Hepatic stellate cell (primary cell): ENCODE data around the gene SLC30A1.
"Not testable (repeated sequence)": the region's sequence is repeated elsewhere in the genome, so short reads cannot be mapped to it uniquely, and the experiment has no call there.

Source experiments
- DNase-seq: peaks from one replicate; pipeline ENCODE4 v3.0.0; 2011; ENCODE audit warnings: low spot score

SLC30A1 gene

GRCh38 chr1:211547710-211548109 is 31.3 kb downstream of the SLC30A1 start:
- no peak for DNase-seq

- DNase-seq, result no peak
Measured at GRCh38 chr1:211546543-211546942, 32.4 kb downstream of the SLC30A1 start.

GRCh38 chr1:211543025-211543424 is 35.9 kb downstream of the SLC30A1 start:
- no peak for DNase-seq

GRCh38 chr1:211541720-211542477 is 37.1 kb downstream of the SLC30A1 start:
- DNase-seq, result no peak

- no peak for DNase-seq
Measured at GRCh38 chr1:211541278-211541677, 37.7 kb downstream of the SLC30A1 start.

- DNase-seq, result not testable (repeated sequence)
Measured at GRCh38 chr1:211540824-211541223, 38.1 kb downstream of the SLC30A1 start.

GRCh38 chr1:211538287-211538686 is 40.7 kb downstream of the SLC30A1 start:
- no peak for DNase-seq

GRCh38 chr1:211537253-211537652 is 41.7 kb downstream of the SLC30A1 start:
- no peak for DNase-seq

- DNase-seq, result no peak
Measured at GRCh38 chr1:211536606-211537005, 42.4 kb downstream of the SLC30A1 start.

GRCh38 chr1:211535346-211535745 is 43.6 kb downstream of the SLC30A1 start:
- DNase-seq, result no peak

- DNase-seq, result no peak
Measured at GRCh38 chr1:211534545-211535291, 44.2 kb downstream of the SLC30A1 start.

GRCh38 chr1:211532088-211532444 is 46.9 kb downstream of the SLC30A1 start:
- no peak for DNase-seq

- DNase-seq, result no peak
Measured at GRCh38 chr1:211531194-211532087, 47.5 kb downstream of the SLC30A1 start.

- DNase-seq, result no peak
Measured at GRCh38 chr1:211530102-211530501, 48.9 kb downstream of the SLC30A1 start.

GRCh38 chr1:211529453-211529852 is 49.5 kb downstream of the SLC30A1 start:
- DNase-seq, result no peak

- DNase-seq, result no peak
Measured at GRCh38 chr1:211529011-211529410, 50.0 kb downstream of the SLC30A1 start.

GRCh38 chr1:211527888-211528287 is 51.1 kb downstream of the SLC30A1 start:
- no peak for DNase-seq

- DNase-seq, result no peak
Measured at GRCh38 chr1:211527006-211527405, 52.0 kb downstream of the SLC30A1 start.

GRCh38 chr1:211526101-211526500 is 52.9 kb downstream of the SLC30A1 start:
- DNase-seq, result no peak

GRCh38 chr1:211525101-211525676 is 53.8 kb downstream of the SLC30A1 start:
- no peak for DNase-seq

- no peak for DNase-seq
Measured at GRCh38 chr1:211524521-211524920, 54.4 kb downstream of the SLC30A1 start.

GRCh38 chr1:211522804-211523203 is 56.2 kb downstream of the SLC30A1 start:
- DNase-seq, result no peak
